DND-41 (cell line): ENCODE measurements around the gene CCDC157.

Source experiments
- EZH2 ChIP-seq: IDR thresholded peaks from 3 replicates; pipeline ENCODE4 v1.6.1; 2012; ENCODE audit warnings: borderline replicate concordance, low read depth, mild to moderate bottlenecking, moderate library complexity, low read length, inconsistent platforms; ENCODE audit not compliant: severe bottlenecking
- TF ChIP-seq, protein P1 (sequence below): IDR thresholded peaks from 2 replicates; pipeline ENCODE4 v1.5.1; 2012; ENCODE audit warnings: borderline replicate concordance, low read length, moderate library complexity, mild to moderate bottlenecking; ENCODE audit not compliant: poor library complexity, severe bottlenecking; ENCODE audit errors: extremely low read depth

DNA sequence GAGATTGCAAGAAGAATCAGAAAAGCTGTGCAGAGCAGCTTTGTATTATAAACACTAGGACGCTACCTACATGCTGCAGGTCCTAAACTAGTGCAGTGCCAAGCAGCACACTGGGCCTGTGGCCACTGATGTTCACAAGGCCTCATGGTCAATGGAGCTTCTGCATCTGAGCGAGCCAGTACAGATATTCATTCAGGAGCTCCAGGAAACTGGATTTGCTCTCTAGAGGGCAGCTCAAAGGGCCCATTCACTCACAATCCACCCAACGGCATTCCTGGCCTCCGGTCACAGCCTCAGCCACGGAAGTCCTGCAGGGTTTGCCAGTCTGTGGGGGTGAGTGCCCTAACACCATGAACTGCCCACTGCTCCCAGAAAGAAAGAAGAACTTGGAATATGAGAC lies 24.3 kb upstream of the CCDC157 start:
- TF ChIP-seq EZH2: no peak
- TF ChIP-seq, protein P1, sequence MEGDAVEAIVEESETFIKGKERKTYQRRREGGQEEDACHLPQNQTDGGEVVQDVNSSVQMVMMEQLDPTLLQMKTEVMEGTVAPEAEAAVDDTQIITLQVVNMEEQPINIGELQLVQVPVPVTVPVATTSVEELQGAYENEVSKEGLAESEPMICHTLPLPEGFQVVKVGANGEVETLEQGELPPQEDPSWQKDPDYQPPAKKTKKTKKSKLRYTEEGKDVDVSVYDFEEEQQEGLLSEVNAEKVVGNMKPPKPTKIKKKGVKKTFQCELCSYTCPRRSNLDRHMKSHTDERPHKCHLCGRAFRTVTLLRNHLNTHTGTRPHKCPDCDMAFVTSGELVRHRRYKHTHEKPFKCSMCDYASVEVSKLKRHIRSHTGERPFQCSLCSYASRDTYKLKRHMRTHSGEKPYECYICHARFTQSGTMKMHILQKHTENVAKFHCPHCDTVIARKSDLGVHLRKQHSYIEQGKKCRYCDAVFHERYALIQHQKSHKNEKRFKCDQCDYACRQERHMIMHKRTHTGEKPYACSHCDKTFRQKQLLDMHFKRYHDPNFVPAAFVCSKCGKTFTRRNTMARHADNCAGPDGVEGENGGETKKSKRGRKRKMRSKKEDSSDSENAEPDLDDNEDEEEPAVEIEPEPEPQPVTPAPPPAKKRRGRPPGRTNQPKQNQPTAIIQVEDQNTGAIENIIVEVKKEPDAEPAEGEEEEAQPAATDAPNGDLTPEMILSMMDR: no peak
